DLD1 (cell line): ENCODE results near the gene ZRANB1.

Experiments used
- in situ Hi-C: cut with HindIII; loops from 2 replicates; pipeline ENCODE4 v1.10.0; 2017; ENCODE audit warnings: low sequenced_read_pairs

The ZRANB1 gene

DNA sequence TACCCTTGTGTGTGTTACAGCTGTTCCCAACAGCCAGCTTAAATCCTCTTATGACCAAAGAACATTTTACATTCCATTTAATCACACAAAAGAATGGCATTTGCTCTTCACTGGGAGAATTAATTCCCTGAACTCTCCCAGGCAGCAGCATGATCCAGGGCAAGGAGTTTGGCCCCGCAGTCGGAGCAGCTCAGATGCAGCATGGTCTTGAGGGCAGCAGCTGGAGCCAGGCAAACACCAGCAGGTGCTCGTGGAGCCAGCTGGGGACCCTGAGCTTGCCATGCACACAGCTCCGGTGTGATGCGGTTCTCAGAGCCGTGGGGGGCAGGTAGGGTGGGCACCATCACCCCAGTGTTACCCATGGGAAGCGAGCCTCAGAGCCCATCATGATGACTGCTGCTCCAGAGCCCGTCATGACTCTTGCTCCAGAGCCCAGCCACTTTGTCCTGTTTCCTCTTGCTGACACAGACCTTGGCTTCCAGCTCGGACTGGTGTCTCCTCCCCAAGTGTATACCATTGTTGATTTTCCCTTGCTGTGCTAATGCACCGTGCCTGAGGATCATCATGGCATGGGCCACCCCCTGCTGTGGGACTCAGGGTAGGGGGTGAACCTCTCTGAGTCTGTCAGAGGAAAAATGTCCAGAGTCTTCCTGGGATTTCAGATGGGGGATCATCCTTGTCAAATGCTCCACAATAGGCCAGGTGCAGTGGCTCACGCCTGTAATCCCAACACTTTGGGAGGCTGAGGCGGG is 75.8 kb downstream of the ZRANB1 start:
- in situ Hi-C loops, result no loop called here

- in situ Hi-C loops, result no loop called here
These were observed 76.7 kb downstream of the ZRANB1 start for GRCh38 chr10:125018576-125019143.

DNA sequence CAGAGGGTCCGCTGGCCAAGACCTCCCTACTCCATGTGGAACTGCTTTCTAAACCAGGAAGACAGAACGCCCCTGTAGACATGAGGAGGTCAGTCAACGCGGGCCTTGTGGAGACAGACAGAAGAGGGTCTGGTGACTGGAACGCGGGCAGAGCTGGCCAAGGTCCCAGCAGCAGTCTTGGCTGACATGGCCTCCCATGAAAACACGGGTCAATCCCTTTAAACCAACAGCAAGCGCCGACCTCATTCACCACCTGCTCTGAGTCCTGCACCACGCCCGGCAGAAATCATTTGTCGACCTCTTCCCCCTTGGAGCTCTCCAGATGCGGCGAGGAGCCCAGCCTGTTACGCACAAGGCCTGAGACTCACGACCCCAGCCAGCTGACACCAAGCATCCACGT is 78.5 kb downstream of the ZRANB1 start:
- in situ Hi-C loops, result no loop called here

GRCh38 chr10:125020871-125021270 is 78.9 kb downstream of the ZRANB1 start:
- in situ Hi-C loops, result no loop called here

GRCh38 chr10:125021686-125022344 is 79.9 kb downstream of the ZRANB1 start:
- in situ Hi-C loops, result no loop called here

DNA sequence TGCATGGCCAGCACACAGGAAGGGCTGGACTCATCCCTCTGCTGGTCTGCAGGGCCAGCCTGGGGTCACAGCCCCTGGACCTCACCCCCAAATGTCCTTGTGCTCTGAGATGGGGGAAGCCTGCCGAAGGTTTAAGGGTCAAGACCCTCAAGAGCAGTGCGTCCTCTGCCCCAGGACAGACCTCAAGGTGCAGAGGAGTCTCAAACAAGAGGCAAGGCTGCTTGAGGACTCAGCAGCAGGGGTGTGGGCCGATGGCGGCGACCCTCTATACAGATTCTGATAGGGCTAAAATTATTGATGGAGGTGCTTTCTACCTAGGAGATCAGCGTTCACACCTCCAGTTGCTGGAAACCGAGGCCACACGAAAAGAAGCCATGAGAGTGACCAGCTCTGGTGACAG is 80.7 kb downstream of the ZRANB1 start:
- in situ Hi-C loops, result no loop called here

GRCh38 chr10:125023255-125023654 is 81.3 kb downstream of the ZRANB1 start:
- in situ Hi-C loops, result no loop called here

DNA sequence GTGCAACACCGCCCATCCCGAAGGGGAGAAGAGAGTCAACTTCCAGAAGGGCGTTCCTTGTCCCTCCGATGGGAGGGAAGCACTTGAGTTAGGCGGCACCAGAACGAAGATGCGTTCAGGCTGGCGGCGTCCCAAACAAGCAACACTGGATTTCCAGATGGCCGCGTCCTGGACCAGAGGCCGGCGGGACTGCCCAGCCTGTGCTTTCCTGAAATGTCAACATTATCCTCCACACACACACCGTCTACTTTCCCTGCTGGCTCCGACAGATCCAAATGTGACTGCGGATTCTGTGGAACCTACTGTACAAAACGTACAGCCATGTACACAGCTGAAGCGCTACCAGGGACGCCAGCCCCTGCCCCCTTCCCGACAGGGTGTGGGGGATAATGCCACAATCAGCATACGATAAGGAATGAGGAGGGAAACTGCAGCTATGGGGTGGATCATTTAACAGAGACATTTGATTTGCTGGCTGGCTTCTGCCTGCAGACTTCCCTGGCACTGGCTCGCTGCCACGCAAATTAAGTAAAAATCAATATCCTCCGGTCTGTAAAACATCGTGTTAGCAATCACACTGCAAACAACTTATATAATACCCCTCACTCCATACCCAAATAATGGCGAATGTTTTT is 82.1 kb downstream of the ZRANB1 start:
- in situ Hi-C loops, result no loop called here

DNA sequence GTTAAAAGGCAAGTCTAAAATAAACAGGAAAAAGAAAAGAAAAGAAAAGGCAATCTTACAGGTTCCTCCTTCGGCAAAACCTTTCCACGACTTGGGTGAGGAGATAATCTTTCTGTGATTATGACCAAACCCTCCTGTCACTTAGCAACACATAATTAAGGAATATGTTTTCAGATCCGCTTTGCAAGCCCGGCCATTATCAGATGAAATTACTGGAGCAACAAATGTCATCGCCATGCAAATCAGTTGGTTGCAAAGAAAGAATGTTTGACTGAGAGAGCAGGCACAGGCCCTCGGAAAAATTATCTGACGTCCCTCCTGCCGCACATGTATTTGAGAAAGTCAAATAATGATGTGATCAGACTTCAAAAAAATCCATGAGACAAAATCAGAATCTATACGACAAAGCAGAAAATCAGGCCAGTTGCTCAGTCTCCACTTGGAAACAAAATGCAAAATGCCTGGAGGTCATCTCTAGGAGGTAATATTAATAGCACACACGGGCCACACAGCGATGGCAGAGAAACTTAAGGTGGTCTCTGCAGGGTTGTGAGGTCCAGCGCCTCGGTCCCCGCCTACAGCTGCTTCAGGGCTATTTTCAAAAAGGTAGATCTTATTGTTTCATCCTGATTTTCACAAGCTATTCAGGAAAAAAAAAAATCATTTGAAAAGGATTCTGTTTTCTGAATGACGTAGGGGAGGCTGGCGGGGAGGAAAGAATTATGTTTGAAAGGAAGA is 82.7 kb downstream of the ZRANB1 start:
- in situ Hi-C loops, result no loop called here

GRCh38 chr10:125025341-125025740 is 83.4 kb downstream of the ZRANB1 start:
- in situ Hi-C loops, result no loop called here

DNA sequence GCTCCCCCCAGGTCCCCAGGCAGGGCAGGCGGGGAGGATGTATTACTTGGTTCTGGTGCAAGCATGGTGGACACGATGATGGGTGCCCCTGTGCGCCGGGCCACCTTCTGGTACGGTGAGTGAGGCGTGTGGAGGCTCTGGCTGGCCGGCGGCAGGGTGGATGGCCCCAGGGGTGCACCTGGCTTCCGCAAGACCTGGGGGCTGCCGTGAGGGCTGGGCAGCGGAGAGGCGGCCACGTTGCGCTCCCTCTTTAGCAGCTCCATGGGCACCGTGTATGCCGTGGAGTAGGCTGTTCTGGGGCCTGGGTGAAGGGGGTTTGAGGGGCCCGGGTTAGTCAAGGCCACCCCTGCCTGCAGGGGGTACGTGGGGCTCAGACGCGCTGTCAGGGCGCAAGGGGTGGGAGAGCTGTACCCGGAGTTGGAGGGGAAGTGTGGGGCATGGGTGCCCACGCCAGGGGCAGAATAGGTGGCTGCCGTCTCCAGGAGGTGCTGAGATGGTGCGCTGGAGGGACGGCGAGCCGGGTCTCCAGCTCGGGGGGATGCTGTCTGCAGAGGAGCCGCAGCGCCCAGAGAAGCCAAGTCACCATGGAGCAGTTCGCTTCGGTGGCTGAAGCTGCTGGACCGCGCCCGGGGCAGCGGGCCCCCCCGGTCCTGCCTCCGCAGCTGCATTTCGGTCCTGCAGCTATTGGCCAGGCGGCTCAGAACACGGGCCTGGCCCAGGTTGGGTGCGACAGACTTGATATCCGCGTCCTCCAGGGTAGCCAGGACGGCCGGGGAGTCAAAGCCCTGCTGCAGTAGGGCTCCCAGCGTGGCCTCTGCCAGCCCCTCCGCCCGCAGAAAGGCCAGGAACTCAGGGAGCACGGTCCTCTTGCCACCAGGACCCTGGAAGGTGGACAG is 84.4 kb downstream of the ZRANB1 start:
- in situ Hi-C loops, result no loop called here

DNA sequence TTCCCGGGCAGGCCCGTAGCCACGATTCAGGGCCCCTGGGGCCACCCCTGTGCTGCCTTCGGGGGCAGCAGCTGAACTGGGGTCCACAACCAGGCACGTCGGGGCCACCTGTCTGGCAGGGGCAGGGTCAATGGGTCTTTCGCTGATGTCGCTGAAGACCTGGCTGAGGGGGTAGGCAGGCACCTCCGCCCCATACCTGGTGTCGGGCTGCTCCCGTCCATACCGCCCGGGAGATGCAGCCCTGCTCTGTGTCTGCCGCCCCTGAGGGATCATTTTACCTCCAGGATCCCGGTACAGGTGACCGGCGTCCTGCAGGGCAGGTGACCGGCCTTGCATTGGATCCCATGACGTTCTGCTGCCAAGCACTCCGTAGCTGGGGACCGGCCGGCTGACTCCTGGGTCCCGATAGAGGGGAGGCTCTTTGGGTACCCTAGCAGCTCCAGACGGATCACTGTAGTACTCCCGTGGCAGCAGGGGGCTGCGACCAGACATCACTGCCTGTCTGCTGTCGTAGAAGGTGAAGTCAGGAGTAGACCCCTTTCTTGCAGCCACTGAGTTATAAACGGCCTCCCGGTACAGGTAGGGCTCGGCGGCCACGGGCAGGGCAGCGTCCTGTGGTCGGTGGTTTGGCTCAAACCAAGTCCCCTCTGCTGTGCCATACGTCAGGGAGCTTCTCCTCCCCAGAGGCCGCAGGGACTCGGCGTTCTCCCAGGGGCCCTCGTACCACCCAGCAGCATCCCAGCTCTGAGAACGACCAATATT is 85.2 kb downstream of the ZRANB1 start:
- in situ Hi-C loops, result no loop called here

- in situ Hi-C loops, result no loop called here
These were observed 86.2 kb downstream of the ZRANB1 start for GRCh38 chr10:125027871-125028869.

- in situ Hi-C loops, result no loop called here
These were observed 87.8 kb downstream of the ZRANB1 start for GRCh38 chr10:125029584-125030242.

DNA sequence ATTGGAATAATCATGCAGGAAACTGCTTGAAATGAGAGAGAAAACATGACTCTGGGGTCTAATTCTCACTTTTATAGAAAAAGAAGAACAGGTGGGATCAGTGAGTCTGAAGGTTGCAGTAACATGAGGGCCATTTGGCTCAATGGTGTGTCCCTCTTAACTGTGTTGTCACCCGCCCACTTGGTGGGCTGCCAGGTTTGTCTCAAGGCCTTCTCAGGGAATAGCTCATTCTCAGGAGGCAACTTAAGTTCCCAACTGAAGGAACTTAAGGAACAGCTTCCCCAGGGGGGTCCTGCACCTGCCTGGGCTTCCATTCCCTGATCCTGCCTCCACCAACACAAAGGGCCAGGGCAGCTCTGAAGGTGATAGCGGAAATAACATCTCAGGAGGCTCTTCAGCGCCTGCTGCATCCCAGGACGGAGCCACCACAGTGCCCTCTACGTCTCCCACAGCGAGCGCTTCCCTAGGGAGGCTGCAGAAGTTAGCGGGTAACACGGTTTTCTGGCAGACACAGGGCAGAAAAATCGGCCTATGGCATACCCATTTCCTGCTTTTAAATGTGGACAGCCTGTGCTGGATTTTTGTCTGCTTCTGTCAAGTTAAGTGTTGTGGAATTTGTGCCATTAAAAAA is 88.8 kb downstream of the ZRANB1 start:
- in situ Hi-C loops, result no loop called here

GRCh38 chr10:125032474-125033020 is 90.6 kb downstream of the ZRANB1 start:
- in situ Hi-C loops, result no loop called here
